NCI-H1048 (cell line): ENCODE data around the gene VNN1.
A peak's percentile ranks its signal among the peaks of the same experiment; 100 is the strongest.
"Not testable (repeated sequence)": the region's sequence is repeated elsewhere in the genome, so short reads cannot be mapped to it uniquely, and the experiment has no call there.

Source experiments
- DNase-seq: peaks from one replicate; lab custom pipeline; 2025; lab: John Stamatoyannopoulos, UW

Gene VNN1

DNA sequence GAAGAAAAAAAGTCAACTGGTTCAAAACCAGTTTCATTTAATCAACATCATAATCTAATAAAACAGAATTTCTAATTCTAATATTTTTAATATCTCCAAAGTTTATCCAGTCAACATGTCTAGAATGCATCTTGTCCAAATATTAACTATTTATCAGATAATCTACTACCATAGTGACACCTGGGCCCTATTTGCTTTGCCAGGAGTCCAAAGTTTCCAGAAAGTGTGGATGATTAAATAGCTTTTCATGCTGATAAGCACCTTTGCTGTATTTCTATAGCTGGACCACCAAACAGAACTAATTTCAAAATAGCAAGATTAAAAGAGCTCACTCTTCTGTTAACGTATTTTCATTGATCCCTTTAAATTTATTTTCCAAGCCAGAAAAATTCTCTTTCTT lies 42.6 kb downstream of the VNN1 start:
- DNase-seq, result no peak

DNA sequence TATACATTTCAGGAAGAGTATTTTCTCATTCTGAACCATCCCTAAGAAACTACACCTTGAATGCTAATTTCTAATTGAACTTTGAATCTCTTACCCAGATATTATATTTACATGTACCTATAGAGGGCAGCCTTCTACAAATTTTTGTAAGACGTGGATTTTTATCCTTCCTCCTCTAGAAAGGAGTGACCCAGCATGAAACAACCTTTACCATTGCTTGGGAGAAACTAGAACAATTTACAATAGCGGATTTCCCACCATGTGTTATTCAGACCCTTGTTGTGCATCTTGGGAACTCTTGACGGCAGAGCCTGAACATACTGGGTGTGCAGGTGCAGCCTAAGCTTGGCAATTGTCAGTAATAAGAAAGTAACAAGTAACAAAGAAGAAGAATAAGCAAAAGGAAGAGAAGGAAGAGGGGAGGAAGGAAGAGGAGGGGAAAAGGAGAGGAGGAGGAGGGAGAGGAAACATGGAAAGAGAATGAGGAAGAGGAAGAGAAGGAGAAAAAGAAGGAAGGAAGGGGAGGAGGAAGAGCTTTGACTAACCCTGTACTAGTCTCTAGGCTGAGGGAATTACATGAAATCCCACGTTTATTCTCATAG lies 44.1 kb downstream of the VNN1 start:
- DNase-seq, result peak; percentile 38

DNA sequence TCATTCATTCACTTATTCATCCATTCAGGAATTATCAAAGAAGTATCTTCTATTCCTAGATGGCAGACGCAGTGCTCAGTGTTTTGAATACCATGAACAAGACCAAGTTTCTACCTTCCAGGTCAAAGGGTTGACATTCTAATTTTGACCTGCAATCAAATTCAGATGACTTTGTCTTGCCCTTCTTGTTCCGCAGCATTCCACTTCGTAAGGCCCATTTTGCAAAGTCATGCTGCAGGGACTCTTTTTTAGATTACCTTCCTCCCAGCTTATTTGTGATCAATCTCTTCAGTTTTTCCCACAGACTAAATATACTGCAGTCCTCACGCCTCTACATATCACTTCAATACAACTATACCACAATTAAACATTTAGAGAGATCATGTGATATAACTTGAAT lies 47.7 kb downstream of the VNN1 start:
- DNase-seq, result no peak

DNA sequence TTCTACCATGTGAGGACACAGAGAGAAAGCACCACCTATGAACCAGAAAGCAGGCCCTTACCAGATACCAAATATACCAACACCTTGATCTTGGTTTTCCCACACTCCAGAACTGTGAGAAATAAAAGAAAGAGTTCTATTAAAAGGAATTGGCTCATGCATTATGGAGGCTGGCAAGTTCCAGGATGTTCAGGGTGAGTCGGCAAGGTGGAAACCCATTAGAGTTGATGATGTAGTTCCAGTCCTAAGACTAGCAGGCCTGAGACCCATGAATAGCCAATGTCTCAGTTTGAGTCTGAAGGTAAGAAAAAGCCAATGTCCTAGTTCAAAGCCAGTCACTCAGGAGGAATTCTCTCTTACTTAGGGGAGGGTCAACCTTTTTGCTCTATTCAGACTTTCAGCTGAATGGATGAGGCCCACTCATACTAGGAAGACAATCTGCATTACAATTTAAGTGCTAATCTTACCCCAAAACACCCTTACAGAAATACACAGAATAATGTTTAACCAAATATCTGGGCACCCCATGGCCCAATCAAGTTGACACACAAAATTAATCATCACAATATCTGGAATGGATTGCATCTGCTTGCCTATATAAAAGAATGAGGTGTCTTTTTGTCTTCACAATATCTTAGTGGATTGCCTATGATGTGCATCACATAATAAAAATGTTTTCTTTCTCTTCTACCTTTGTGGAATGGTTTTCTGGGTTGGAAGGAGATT lies 49.4 kb downstream of the VNN1 start:
- no peak for DNase-seq

DNA sequence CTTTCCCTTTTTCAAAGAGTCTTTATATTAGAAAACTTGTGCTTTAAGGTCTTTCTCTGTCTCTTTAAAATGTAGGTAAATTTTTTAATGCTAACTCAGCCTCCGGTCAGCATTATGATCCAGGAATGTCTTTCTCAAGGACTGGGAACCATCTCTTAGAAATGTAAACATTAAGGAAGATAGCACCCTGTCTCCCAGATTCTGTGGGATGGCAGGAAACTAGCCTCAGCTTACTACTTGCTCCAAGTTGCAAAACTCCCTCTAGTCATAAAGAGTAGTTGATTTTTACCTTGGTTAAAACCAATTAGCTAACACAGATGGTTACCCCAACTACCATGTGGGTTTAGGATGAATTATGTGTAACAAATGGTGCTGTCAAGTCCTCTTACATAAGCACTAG lies 50.2 kb downstream of the VNN1 start:
- no peak for DNase-seq

DNA sequence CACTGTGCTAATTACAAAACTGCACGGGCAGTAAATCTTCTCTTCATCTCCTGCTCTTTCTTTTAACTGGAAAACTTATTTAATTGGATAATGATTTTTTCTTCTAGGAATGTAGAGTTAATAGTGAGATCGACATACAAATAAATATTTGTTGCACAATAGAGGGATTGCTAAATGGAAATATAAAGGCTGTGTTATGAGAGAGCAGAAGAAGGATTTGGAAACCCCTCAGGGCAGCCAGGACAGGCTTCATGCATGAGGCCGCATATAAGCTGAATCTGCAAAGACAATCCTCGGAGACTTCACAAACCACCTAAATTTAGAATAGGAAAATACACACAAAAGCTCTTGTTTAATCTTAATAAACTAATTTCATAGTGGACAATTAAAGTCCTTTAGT lies 51.9 kb downstream of the VNN1 start:
- no peak for DNase-seq

DNA sequence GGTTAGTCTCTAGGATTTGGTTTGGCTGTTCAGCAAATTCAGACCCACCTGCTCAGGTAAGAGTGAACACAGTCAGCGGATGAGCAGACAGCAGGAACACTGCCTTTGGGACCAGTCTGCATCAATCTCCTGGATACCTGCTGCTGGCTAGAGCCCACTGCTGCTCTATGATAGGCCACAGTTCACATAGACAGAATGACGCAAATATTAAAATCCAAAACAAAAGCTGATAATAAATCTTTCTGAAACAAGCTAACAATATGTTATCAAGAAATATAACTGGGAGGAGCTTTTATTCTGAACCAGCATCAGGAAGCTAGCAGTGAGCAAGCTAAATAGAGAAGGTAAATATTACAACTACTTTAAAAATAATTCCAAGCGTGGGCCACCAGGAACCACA lies 54.8 kb downstream of the VNN1 start, which contains the start of gene TAAR1:
TAAR1 (minus strand) TSS at position 101 of the 400 bp plus-strand sequence. CDS start 13,179 bp downstream, outside the sequence.
- DNase-seq, result no peak

DNA sequence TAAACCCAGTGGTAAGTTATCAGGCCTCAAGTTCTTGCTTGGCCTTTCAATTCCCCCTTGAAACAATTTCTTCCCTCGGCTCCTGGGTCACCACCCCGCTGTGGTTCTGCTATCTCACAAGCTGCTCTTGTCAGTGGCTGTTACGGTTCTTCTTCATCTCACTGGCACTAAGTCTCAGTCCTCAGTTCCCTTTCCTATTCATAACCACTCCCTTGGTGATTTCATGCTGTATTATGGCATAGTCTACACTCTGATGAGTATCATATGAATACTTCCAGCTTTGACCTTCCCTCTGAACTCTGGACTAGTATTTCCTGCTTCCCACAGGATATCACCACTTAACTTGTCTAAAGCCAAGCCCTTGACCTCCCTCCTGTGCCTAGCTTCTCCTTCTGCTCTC lies 62.8 kb downstream of the VNN1 start:
- no peak for DNase-seq

DNA sequence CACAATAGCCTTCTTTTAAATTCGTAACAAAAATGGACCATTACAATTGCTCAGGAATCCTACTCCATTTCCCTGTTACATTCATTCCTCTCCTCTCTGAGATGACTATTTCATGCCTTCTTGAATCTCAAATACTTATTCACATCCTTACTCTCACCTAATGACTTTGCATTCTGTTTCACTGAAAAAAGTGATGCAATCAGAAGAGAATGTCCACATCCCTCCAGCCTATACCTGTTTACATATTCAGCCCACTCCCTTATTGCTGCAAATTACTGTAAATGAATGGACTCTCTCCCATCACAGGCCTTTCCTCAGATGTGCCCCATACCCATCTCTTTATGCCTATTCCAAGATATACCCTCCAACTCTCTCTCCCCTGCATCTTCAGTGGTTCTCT lies 63.4 kb downstream of the VNN1 start:
- DNase-seq, result no peak

DNA sequence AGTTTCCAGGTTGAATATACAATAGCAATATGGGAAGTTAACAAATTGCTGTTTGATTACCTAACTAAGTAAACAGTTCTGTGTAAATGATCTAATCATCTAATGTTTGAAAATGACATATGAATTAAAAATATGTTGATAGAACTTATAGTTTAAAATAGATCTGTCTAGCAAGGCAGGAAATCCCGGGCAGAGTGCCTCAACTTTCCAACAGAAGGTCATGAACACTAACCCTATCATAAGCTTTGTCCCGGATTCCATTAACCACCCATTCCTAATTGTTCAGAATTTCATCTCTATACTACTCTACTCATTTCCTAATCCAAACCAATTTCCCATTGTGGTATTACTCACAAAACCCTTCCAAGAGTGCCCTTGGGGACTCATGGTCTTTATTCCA lies 65.0 kb downstream of the VNN1 start:
- DNase-seq, result no peak

DNA sequence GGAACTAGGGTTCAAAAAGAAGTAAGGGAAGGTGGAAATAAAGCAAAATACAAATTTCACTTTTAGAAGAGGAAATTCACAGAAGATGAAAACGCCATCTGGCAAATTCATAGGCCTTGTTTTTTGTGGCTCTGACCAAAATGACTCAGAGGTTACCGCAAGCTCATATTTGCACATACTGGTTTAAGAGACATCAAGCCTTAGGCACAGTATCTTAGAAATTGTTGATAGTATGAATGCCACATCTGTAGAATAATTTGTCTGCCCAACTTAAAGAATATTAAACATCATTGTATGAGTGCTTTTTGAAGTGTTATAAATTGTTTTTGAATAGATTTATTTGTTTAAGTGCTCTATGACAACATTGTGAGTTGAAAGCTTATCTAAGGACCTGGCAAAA lies 65.5 kb downstream of the VNN1 start:
- DNase-seq, result no peak

DNA sequence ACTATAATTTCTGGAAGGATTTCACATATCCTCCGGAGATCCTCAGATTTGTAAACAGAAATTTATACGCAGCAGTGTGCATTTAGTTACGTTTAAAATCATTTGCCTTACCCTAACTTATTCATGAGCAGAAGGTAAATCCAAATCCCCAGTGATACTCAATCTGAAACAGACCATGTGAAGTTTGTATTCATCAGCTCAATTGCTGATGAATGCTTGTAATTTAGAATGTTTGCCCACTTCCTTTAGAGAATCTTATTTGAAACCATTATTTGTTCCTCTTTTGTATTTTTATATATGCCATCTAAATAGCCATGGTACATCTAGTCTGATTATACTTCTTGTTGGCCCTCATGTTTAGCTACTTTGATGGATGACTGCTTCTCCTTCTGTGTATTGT lies 70.3 kb downstream of the VNN1 start:
- no peak for DNase-seq

DNA sequence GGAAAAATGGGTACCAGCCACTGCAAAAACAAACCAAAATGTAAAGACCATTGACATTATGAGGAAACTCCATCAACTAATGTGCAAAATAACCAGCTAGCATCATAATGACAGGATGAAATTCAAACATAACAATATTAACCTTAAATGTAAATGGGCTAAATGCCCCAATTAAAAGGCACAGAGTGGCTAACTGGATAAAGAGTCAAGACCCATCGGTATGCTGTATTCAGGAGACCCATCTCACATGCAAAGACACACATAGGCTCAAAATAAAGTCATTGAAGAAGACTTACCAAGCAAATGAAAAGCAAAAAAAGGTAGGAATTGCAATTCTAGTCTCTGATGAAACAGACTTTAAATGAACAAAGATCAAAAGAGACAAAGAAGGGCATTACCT lies 76.7 kb downstream of the VNN1 start:
- DNase-seq, result not testable (repeated sequence)

DNA sequence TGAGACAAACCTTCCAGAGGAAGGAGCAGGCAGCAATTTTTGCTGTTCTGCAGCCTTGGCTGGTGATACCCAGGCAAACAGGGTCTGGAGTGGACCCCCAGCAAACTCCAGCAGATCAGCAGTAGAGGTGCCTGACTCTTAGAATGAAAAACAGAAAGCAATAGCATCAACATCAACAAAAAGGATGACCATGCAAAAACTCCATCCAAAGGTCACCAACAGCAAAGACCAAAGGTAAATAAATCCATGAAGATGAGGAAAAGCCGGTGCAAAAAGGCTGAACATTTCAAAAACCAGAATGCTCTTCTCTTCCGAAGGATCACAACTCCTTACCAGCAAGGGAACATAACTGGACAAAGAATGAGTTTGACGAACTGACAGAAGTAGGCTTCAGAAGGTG lies 77.9 kb downstream of the VNN1 start:
- DNase-seq, result not testable (repeated sequence)

DNA sequence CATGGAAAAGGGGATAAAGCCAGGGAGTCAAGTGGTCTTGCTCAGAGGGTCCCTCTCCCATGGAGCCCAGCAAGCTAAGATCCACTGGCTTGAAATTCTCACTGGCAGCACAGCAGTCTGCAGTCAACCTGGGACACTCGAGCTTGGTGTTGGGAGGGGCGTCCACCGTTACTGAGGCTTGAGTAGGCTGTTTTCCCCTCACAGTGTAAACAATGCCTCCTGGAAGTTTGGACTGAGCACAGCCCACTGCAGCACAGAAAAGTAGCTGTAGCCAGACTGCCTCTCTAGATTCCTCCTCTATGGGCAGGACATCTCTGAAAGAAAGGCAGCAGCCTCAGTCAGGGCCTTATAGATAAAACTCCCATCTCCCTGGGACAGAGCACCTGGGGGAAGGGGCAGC lies 78.6 kb downstream of the VNN1 start:
- DNase-seq, result not testable (repeated sequence)

DNA sequence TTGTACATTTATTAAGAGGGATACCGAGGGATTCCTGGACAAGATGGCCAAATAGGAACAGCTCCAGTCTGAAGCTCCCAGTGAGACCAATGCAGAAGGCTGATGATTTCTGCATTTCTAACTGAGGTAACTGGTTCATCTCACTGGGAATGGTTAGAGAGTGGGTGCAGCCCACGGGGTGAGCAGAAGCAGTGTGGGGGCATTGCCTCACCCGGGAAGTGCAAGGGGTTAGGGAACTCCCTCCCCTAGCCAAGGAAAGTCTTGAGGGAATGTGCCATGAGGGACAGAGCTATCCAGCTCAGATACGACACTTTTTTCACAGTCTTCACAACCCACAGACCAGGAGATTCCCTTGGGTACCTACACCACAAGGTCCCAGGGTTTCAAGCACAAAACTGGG lies 79.1 kb downstream of the VNN1 start:
- no peak for DNase-seq

DNA sequence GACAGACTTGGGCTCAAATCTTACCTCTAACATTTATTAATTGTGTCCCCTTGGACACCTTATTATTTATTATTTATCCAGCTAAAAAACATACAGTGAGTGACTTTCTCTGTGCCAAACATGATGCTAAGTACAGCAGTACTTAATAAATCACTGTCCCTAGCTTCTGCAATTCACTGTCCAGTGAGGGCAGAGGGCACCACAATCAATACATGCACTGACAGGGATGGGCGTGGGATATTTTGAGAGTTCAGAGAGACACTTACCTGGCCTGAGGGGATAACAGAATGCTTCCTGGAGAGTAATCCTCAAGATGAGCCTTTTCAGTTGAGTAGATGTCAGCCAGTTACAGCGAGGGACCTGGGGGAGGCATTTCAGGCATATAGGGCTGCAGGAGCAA lies 80.5 kb downstream of the VNN1 start:
- no peak for DNase-seq
